ENCODE results near the gene TSKU. TPM values are rescaled to one million over a fixed set of nuclear protein-coding genes. Genes with fewer than 3 reads are reported as not detected.

Gene TSKU
- total RNA-seq, 1 donor from 2014 or later, result 29.2 TPM

DNA sequence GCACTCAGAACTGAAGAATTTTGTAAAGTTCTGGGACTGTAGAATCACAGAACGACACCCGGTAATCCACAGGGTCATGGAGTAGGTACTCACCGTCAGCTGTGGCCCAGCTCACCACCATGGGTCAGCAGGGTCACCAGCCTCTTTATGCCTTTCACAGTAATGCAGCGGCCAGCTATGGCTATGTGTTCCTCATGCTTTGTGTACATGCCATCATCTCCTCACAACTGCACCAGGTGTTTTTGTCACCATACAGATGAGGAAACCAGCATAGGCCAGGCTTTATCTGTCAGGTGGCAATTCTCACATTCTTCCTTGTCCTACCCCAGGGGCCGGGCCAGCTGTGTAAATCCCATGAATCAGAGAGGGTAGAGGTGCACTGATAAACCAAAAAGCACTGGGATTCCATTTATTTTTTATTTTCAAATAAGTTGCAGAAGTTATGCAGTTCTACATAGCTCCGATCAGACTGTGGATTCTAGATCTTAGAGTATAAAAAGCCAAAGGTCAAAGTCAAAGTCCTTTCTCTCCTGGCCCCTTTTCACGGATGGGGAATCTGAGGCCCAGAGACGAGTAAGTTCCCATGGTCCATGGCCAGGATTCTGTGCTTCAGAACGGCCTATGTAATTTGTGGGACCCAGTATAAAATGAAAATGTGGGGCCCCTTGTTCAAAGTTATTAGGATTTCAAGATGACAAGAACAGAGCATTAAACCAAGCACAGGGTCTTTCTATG lies 17.5 kb downstream of the TSKU start:
- H3K4me1 Mint-ChIP-seq (ENCODE audit: low read depth, unreplicated experiment), result peaks cover 5% of the 10 kb centered on the region
- TF ChIP-seq, protein P1, sequence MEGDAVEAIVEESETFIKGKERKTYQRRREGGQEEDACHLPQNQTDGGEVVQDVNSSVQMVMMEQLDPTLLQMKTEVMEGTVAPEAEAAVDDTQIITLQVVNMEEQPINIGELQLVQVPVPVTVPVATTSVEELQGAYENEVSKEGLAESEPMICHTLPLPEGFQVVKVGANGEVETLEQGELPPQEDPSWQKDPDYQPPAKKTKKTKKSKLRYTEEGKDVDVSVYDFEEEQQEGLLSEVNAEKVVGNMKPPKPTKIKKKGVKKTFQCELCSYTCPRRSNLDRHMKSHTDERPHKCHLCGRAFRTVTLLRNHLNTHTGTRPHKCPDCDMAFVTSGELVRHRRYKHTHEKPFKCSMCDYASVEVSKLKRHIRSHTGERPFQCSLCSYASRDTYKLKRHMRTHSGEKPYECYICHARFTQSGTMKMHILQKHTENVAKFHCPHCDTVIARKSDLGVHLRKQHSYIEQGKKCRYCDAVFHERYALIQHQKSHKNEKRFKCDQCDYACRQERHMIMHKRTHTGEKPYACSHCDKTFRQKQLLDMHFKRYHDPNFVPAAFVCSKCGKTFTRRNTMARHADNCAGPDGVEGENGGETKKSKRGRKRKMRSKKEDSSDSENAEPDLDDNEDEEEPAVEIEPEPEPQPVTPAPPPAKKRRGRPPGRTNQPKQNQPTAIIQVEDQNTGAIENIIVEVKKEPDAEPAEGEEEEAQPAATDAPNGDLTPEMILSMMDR (IDR thresholded peaks at IDR 0.05; ENCODE audit: partially characterized antibody, unreplicated experiment), result no peak
- peaks cover 5% of the 10 kb centered on the region for H3K27me3 Mint-ChIP-seq (ENCODE audit: unreplicated experiment)
- H3K27ac Mint-ChIP-seq (ENCODE audit: unreplicated experiment), result no peak overlapping the region
- no peak for DNase-seq
- no peak overlapping the region for H3K4me3 Mint-ChIP-seq (ENCODE audit: unreplicated experiment)
- no peaks in the 10 kb centered on the region for H3K9me3 Mint-ChIP-seq (ENCODE audit: unreplicated experiment)
- H3K36me3 Mint-ChIP-seq (ENCODE audit: unreplicated experiment), result no peaks in the 10 kb centered on the region

DNA sequence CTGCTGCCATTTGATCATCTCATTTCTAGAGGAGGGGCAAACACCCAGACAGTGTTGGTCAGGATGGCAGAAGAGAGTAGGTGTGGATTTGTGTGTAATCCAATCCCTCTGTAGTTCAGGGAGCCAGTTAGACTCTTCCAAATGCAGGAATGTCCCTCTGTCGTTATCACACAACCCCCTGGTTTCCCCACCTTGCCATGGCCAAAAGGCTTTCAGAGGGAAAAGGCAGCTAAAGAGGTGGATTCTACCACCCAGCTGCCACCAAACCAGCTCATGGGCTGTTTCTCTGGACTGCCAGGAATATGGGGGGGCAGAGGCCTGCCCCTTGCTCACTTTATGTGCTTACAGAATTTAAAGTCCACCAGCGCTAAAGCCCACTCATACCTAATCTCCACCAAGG lies 18.1 kb downstream of the TSKU start:
- peaks cover 5% of the 10 kb centered on the region for H3K27me3 Mint-ChIP-seq (ENCODE audit: unreplicated experiment)
- H3K27ac Mint-ChIP-seq (ENCODE audit: unreplicated experiment), result no peak overlapping the region
- DNase-seq, result no peak
- H3K9me3 Mint-ChIP-seq (ENCODE audit: unreplicated experiment), result no peaks in the 10 kb centered on the region
- TF ChIP-seq, protein P1 (IDR thresholded peaks at IDR 0.05; ENCODE audit: partially characterized antibody, unreplicated experiment), result no peak
- H3K4me3 Mint-ChIP-seq (ENCODE audit: unreplicated experiment), result no peak overlapping the region
- peaks cover 5% of the 10 kb centered on the region for H3K4me1 Mint-ChIP-seq (ENCODE audit: low read depth, unreplicated experiment)
- no peaks in the 10 kb centered on the region for H3K36me3 Mint-ChIP-seq (ENCODE audit: unreplicated experiment)

DNA sequence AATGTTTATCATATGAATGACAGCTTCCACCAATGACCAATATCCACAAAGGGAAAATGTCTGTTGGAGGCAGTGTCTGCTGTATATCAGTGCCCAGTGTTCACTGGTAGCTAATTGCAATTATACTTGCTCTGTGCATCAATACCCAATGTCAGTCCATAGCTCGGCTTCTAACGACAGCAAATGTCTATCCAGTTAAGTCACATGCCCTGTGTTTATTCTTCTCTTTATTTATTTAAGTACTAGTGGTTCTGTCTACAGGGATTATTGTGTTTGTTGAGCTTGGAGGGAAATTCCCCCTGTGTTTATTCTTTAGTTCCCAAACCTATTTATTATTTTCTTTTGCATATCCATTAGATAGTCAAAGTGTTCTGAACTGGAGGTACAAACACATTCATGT lies 18.6 kb downstream of the TSKU start:
- no peak overlapping the region for H3K4me3 Mint-ChIP-seq (ENCODE audit: unreplicated experiment)

DNA sequence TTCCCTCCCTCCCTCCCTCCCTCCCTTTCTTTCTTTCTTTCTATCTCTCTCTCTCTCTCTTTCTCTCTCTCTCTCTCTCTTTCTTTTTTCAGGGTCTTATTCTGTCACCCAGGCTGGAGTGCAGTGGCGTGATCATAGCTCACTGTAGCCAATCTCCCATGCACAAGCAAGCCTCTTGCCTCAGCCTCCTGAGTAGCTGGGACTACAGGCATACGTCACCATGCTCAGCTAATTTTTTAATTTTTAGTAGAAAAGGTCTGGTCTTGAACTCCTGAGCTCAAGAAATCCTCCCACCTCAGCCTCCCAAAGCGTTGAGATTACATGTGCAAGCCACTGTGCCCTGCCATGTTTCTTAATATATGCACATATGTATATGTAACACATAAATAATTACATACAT lies 19.0 kb downstream of the TSKU start:
- no peak for DNase-seq
- H3K27ac Mint-ChIP-seq (ENCODE audit: unreplicated experiment), result no peak overlapping the region
- H3K9me3 Mint-ChIP-seq (ENCODE audit: unreplicated experiment), result no peaks in the 10 kb centered on the region
- H3K36me3 Mint-ChIP-seq (ENCODE audit: unreplicated experiment), result no peaks in the 10 kb centered on the region
- H3K27me3 Mint-ChIP-seq (ENCODE audit: unreplicated experiment), result peaks cover 5% of the 10 kb centered on the region
- H3K4me1 Mint-ChIP-seq (ENCODE audit: low read depth, unreplicated experiment), result peaks cover 5% of the 10 kb centered on the region
- no peak overlapping the region for H3K4me3 Mint-ChIP-seq (ENCODE audit: unreplicated experiment)
- TF ChIP-seq, protein P1 (IDR thresholded peaks at IDR 0.05; ENCODE audit: partially characterized antibody, unreplicated experiment), result no peak

More for the DNA sequence above, 18.6 kb downstream of the TSKU start:
- TF ChIP-seq, protein P1 (IDR thresholded peaks at IDR 0.05; ENCODE audit: partially characterized antibody, unreplicated experiment), result no peak
- Mint-ChIP-seq H3K36me3 (ENCODE audit: unreplicated experiment) (no peaks in the 10 kb centered on the region), H3K4me1 (ENCODE audit: low read depth, unreplicated experiment) (peaks cover 5% of the 10 kb centered on the region), H3K27ac (ENCODE audit: unreplicated experiment) (no peak overlapping the region), H3K9me3 (ENCODE audit: unreplicated experiment) (no peaks in the 10 kb centered on the region), H3K27me3 (ENCODE audit: unreplicated experiment) (peaks cover 5% of the 10 kb centered on the region)
- DNase-seq, result no peak

DNA sequence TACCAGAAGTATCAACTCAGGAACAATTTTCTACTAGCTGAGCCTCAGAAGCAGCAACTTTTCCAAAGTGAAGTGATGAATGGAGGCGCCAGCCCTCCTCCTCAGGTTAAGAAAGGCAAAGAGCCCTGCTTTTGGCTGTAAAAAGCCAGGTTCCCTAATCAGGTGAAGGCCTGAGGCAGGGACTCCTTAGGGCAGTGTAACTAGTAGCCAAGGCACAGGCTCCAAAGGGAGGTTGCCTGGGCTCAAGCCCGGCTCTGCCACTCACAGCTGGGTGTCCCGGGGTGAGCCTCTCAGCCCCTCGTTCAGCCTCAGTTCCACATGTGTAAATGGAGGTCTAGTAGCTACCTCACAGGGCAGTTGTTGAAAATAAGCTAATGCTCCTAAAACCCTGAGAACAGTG lies 19.5 kb downstream of the TSKU start:
- Mint-ChIP-seq H3K27ac (ENCODE audit: unreplicated experiment) (no peak overlapping the region), H3K4me3 (ENCODE audit: unreplicated experiment) (no peak overlapping the region), H3K27me3 (ENCODE audit: unreplicated experiment) (peaks cover 5% of the 10 kb centered on the region), H3K9me3 (ENCODE audit: unreplicated experiment) (no peaks in the 10 kb centered on the region), H3K36me3 (ENCODE audit: unreplicated experiment) (no peaks in the 10 kb centered on the region), H3K4me1 (ENCODE audit: low read depth, unreplicated experiment) (peaks cover 5% of the 10 kb centered on the region)
- TF ChIP-seq, protein P1 (IDR thresholded peaks at IDR 0.05; ENCODE audit: partially characterized antibody, unreplicated experiment), result no peak
- no peak for DNase-seq
